ENCODE results near the gene DR1.

DNA sequence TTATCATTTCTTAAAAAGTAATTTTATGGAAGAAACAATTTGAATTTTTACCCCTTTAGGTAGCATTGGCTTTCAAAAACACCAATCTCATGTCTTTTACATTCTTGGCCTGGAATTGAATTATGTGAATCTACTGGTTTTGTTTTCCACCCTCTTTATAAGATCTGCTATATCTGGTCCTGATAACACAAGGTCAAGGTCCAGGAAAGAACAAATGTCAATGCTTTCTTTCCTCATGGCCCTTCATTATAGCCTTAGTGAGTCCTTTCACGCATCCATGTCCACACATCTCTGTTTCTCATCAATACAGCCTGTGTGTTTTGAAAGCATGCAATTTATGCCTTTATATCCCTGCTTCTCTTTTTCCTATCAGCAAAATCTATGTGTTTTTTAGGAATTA lies 24.0 kb upstream of the DR1 start:
- TF ChIP-seq CTCF (IDR thresholded peaks at IDR 0.05; ENCODE audit: control extremely low read depth in 1 of 3, insufficient read depth in 1 of 3, low read depth in 1 of 3, low read length in 3 of 3) (no peak), RFX5 (IDR thresholded peaks at IDR 0.05; ENCODE audit: borderline replicate concordance, low read depth, low read length) (no peak), CBX8 (IDR thresholded peaks at IDR 0.05; ENCODE audit: borderline replicate concordance, low read depth, low read length) (no peak), ZNF274 (IDR thresholded peaks at IDR 0.05; ENCODE audit: borderline replicate concordance, extremely low read depth, low read length) (no peak), POLR2A (IDR thresholded peaks at IDR 0.05; ENCODE audit: control extremely low read depth in 1 of 2, low read depth in 2 of 2, low read length in 2 of 2) (no peak), YY1 (IDR thresholded peaks at IDR 0.05; ENCODE audit: low read depth, low read length) (no peak), SP1 (IDR thresholded peaks at IDR 0.05; ENCODE audit: low read depth, low read length) (no peak), USF2 (IDR thresholded peaks at IDR 0.05; ENCODE audit: low read length) (no peak)
